ENCODE measurements around the gene RPS6KL1. TPM values are rescaled to one million over a fixed set of nuclear protein-coding genes. Genes with fewer than 3 reads are reported as not detected.

The RPS6KL1 gene
- total RNA-seq, 1 donor from 2014 or later = 10.8 TPM

DNA sequence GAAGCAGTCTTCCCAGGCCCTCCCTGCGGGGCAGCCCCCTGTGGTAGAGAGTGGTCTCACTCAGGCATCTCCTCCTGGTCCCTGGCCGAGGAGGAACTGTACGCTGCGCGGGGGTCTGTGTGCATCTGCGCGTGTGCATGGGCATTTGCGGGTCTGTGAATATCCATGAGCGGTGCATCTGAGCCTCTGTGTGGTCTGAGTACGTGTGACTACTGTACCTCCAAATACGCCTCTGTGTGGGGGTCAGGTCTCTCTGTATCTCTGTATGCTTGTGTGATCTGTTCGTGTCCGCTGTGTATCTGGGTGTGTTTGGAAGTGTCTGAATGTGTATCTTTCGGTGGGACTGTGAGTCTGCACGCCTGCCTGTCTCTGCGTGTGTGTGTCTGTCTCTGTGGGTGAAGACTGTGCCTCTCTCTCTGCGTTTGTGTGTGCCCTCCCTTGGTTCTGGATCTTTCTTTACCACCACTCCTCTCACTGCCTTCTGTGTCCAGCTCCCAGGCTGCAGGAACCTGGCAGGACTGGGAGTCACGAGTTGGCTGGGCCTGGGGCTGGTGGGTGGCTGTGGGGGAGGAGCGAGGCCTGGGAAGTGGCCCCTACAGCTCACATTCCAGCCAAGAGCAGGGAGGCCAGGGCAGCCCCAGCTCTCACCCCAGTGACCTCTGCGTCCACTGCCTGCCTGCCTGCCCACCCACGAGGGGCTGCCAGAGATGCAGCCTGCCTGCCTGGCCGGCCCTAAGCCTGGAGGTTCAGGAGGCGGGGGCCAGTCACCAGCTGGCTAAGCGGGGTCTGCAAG lies 33.4 kb upstream of the RPS6KL1 start:
- intact Hi-C loops (cut with micrococcal nuclease) = no loop called here
- peak overlapping the region; percentile 11 for H3K4me3 Mint-ChIP-seq (ENCODE audit: low read depth)
- no peak overlapping the region for H3K27ac Mint-ChIP-seq
- H3K9me3 Mint-ChIP-seq = no peaks in the 10 kb centered on the region
- no peak for DNase-seq (ENCODE audit: low spot score)
- H3K4me1 Mint-ChIP-seq (ENCODE audit: low read depth) = no peaks in the 10 kb centered on the region
- peaks cover 12% of the 10 kb centered on the region for H3K27me3 Mint-ChIP-seq (ENCODE audit: low read depth)
- H3K36me3 Mint-ChIP-seq (ENCODE audit: low read depth) = no peaks in the 10 kb centered on the region

DNA sequence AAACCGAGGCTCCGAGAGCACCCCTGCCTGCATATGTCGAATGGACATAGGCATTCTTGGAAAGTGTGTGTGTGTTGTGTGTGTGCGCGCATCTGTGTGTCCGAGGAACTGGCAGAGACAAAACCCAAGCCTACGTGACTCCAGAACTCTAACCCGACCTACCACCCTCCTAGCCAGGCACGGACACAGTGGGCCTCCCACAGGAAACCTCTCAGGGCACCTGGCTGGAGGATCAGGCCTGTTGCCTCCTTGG lies 32.9 kb upstream of the RPS6KL1 start:
- Mint-ChIP-seq H3K9me3 (no peaks in the 10 kb centered on the region), H3K4me3 (ENCODE audit: low read depth) (peak overlapping the region; percentile 28), H3K27me3 (ENCODE audit: low read depth) (peaks cover 12% of the 10 kb centered on the region), H3K4me1 (ENCODE audit: low read depth) (no peaks in the 10 kb centered on the region), H3K36me3 (ENCODE audit: low read depth) (no peaks in the 10 kb centered on the region), H3K27ac (no peak overlapping the region)
- intact Hi-C loops (cut with micrococcal nuclease) = no loop called here
- no peak for DNase-seq (ENCODE audit: low spot score)

DNA sequence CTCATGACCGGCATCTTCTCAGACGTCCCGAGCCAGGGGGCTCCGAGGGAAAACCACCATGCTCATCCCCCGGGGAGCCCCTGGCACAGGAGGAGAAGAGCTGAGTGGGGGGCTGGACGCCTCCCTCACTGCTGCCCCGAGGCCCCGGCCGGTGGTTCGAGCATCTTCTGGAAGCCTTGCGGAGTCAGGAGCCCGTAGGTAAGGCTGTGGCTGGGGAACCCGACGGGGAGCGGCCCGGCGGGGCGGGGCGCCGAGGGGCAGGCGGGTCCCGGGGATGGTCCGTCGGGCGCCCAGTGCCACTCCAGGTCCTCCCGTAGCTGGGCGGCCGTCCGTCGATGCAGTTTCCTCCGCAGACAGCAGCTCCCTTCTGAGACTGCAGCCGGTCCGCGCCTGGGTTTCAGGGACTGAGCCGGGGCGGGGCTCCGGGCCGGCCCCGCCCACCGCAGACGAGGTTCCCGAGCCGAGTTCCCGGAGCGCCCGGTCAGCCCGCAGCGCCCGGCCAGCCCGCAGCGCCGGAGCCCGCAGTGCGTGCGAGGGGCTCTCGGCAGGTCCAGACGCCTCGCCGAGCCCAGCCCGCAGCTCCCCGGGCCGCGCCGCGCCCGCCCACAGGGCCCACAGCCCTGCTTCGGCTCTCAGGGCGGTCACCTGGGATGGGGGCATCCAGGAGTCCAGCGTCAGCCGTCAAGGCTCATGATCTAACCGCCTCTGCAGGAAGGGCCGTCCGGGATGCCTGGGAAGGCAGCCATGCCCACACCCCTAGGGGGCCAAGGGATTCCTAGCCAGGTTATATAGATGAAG lies 32.4 kb upstream of the RPS6KL1 start, which contains the start of gene PGF:
Gene PGF (minus strand): TSS at position 369 of the 798 bp plus-strand sequence. CDS start 355 bp downstream, at position 14.
- intact Hi-C loops (cut with micrococcal nuclease) = no loop called here
- Mint-ChIP-seq H3K9me3 (no peaks in the 10 kb centered on the region), H3K4me3 (ENCODE audit: low read depth) (peak within 1 kb of the TSS; percentile 28), H3K27me3 (ENCODE audit: low read depth) (peaks cover 12% of the 10 kb centered on the region), H3K36me3 (ENCODE audit: low read depth) (no peaks in the 10 kb centered on the region), H3K27ac (no peak within 1 kb of the TSS), H3K4me1 (ENCODE audit: low read depth) (no peaks in the 10 kb centered on the region)
- DNase-seq (ENCODE audit: low spot score) = peak; percentile 15

DNA sequence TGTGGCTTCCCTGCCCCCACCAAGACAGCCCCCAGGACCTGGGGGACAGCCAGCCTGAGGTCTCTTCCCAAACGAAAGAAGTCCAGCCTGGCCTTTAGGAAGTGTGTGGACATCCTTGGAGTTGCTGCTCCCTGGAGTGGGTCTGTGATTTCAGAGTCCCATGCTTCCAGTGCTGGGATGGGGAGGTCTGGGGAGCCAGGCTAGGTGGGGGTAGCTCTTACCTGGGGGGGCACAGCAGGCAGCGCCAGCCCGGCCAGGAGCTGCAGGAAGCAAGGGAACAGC lies 31.8 kb upstream of the RPS6KL1 start:
- intact Hi-C loops (cut with micrococcal nuclease) = no loop called here

DNA sequence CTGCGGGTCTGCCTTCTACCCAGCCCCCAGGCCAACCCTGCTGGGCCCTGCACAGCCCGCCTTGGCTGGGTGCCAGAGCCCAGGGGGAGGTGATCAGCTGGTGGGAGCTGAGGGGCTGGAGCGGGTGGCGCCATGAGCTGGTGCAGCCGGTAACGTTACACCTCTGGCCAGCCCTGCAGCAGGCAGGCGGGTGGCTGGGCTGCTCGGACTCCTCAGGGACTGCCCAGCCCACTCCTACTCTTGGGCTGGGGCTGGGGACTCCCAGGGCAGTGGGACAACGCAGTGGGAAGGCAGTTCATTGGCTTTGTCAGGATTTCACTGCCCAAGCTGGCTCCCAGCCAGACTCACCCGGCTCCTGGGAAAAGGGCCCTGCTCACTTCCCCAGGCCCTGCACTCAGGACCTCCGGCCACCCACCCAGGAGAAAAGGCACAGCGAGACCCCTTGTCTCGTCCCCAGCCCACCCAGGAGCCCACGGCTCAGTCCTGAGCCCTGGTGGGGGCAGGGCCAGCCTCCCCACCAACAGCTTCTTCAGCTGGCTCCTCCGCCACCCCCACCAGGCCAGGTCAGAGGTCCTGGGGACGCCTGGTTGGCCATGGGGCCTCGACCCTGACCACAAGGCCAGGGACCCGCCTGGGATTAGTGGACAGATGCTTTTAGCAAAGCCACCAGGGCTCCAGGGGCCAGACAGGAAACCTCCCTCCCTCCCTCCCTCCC lies 31.3 kb upstream of the RPS6KL1 start:
- Mint-ChIP-seq H3K4me1 (ENCODE audit: low read depth) (no peaks in the 10 kb centered on the region), H3K4me3 (ENCODE audit: low read depth) (no peak overlapping the region), H3K27me3 (ENCODE audit: low read depth) (peaks cover 12% of the 10 kb centered on the region), H3K9me3 (no peaks in the 10 kb centered on the region), H3K36me3 (ENCODE audit: low read depth) (no peaks in the 10 kb centered on the region), H3K27ac (no peak overlapping the region)
- intact Hi-C loops (cut with micrococcal nuclease) = no loop called here
- DNase-seq (ENCODE audit: low spot score) = no peak

More for the DNA sequence above, 31.8 kb upstream of the RPS6KL1 start:
- no peak for DNase-seq (ENCODE audit: low spot score)
- H3K27ac Mint-ChIP-seq = no peak overlapping the region
- H3K4me1 Mint-ChIP-seq (ENCODE audit: low read depth) = no peaks in the 10 kb centered on the region
- no peak overlapping the region for H3K4me3 Mint-ChIP-seq (ENCODE audit: low read depth)
- peaks cover 12% of the 10 kb centered on the region for H3K27me3 Mint-ChIP-seq (ENCODE audit: low read depth)
- H3K36me3 Mint-ChIP-seq (ENCODE audit: low read depth) = no peaks in the 10 kb centered on the region
- H3K9me3 Mint-ChIP-seq = no peaks in the 10 kb centered on the region

DNA sequence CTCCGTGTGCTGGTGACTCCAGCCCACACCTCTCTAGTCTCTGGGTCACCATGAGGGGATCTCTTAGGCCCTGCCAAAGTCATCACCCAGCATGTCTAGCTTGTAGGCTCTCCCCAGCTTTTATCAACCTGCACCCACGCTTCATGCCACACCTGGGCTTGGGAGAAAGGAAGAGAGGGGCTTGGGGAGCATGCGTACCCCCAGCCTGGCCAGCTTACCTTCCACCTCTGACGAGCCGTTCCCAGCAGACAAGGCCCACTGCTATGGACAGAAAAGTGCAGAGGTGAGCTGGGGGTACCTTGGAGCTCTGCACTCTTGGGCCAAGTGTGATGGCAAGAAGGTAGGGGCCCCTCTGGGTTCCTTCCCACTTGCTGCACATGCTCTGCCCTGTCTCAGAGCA lies 30.6 kb upstream of the RPS6KL1 start:
- no peak for DNase-seq (ENCODE audit: low spot score)
- intact Hi-C loops (cut with micrococcal nuclease) = no loop called here
- Mint-ChIP-seq H3K9me3 (no peaks in the 10 kb centered on the region), H3K36me3 (ENCODE audit: low read depth) (no peaks in the 10 kb centered on the region), H3K27me3 (ENCODE audit: low read depth) (peaks cover 12% of the 10 kb centered on the region), H3K27ac (no peak overlapping the region), H3K4me1 (ENCODE audit: low read depth) (no peaks in the 10 kb centered on the region), H3K4me3 (ENCODE audit: low read depth) (no peak overlapping the region)

DNA sequence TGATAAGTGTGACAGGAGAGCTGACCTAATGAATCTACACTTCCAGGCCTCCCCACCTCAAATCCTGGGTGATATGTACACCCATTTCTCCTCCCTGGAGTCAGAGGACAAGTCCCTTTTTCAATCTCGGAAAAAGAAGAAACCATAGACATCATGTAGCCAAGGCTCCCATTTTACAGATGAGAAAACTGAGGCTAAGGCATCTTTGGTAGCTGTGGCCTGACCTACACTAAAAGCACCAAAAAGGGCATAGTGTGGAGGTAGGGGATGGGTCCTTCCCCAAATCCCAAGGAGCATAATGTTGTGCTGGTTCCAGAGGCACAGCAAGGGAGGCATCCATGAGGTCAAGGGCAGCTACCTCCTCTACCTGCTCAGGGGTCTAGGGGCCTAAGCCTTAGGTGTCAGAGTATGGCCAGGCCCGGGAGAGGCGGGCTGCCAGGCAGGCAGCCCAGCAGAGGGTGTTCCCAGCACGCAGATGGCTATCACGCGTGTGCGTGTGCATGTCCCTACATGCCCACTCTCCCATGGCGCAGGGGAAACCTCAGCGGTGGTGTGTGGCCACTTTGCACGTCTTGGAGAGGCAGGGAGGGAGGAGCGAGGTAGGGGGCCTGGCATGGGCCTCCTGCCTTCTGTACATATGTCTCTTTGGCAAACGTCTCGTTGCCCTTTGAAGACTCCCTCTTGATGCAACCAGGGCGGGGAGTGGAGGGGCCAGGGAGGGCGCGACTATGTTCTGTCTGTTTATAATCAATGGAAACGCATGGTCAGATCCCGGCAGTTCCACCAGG lies 29.8 kb upstream of the RPS6KL1 start:
- Mint-ChIP-seq H3K4me1 (ENCODE audit: low read depth) (no peaks in the 10 kb centered on the region), H3K4me3 (ENCODE audit: low read depth) (no peak overlapping the region), H3K9me3 (no peaks in the 10 kb centered on the region), H3K27me3 (ENCODE audit: low read depth) (peaks cover 12% of the 10 kb centered on the region), H3K36me3 (ENCODE audit: low read depth) (no peaks in the 10 kb centered on the region), H3K27ac (no peak overlapping the region)
- DNase-seq (ENCODE audit: low spot score) = no peak
- intact Hi-C loops (cut with micrococcal nuclease) = no loop called here

DNA sequence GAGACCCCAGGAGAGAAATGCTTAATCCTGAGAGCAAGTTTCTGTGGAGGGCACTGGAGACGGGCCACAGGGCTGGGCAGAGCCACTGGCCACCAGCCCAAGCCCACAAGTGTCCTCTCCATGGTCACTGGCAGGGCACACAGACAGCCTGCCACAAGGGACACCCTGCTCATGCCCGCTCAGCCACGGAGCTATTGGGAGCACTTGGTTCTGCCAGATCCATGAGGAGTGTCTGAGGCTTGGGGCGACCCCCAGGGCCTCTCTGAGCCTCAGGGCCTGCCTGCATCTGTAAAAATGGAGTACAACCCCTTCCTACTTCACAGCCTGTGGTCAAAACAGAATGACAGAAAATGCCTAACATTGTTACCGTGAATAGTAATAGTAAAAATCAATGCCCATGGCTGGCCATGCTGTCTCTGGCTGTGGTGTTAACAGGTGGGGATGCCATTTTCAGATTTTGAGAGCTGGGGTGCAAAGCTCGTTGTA lies 29.2 kb upstream of the RPS6KL1 start:
- H3K36me3 Mint-ChIP-seq (ENCODE audit: low read depth) = no peaks in the 10 kb centered on the region
- intact Hi-C loops (cut with micrococcal nuclease) = no loop called here
- no peaks in the 10 kb centered on the region for H3K9me3 Mint-ChIP-seq
- no peak overlapping the region for H3K27ac Mint-ChIP-seq
- no peak overlapping the region for H3K4me3 Mint-ChIP-seq (ENCODE audit: low read depth)
- DNase-seq (ENCODE audit: low spot score) = no peak
- H3K4me1 Mint-ChIP-seq (ENCODE audit: low read depth) = no peaks in the 10 kb centered on the region
- peaks cover 11% of the 10 kb centered on the region for H3K27me3 Mint-ChIP-seq (ENCODE audit: low read depth)

DNA sequence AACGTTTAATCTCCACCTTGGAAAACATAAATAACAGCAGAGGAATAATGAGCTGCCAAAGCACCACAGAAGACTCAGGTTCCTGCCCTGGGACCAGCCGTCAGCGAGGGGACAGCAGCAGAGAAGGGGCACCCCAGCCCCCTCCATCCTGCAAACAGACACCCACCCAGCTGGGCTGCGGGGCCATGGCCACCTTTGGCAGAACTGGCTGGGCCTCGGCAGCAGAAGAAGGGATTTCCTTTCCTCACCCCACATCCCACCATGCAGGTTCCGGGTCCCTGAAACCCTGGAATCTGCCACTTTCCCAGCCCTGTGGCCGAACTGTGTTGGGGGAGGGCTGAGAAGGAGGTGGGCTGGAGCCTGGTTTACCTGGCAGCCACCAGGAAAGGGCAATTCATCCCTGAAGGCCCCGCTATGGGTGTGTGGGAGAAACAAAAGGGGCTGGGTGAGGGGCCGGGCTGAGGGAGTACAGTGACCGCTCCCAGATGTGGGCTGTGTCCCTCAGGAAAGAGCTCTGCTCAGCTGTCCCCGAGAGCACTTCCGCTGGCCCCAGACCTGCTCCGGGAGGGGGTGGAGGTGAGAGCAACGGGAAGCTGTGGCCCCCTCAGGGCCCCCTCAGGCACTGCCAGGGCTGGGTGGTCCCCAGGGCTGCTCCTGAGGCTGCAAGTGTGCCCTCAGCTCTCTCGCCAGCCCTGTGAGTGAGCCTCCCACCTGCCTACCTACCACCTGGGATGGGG lies 28.6 kb upstream of the RPS6KL1 start:
- H3K36me3 Mint-ChIP-seq (ENCODE audit: low read depth) = no peaks in the 10 kb centered on the region
- H3K9me3 Mint-ChIP-seq = no peaks in the 10 kb centered on the region
- H3K4me3 Mint-ChIP-seq (ENCODE audit: low read depth) = no peak overlapping the region
- H3K27ac Mint-ChIP-seq = no peak overlapping the region
- peaks cover 7% of the 10 kb centered on the region for H3K27me3 Mint-ChIP-seq (ENCODE audit: low read depth)
- DNase-seq (ENCODE audit: low spot score) = no peak
- peaks cover 1% of the 10 kb centered on the region for H3K4me1 Mint-ChIP-seq (ENCODE audit: low read depth)
- intact Hi-C loops (cut with micrococcal nuclease) = no loop called here

DNA sequence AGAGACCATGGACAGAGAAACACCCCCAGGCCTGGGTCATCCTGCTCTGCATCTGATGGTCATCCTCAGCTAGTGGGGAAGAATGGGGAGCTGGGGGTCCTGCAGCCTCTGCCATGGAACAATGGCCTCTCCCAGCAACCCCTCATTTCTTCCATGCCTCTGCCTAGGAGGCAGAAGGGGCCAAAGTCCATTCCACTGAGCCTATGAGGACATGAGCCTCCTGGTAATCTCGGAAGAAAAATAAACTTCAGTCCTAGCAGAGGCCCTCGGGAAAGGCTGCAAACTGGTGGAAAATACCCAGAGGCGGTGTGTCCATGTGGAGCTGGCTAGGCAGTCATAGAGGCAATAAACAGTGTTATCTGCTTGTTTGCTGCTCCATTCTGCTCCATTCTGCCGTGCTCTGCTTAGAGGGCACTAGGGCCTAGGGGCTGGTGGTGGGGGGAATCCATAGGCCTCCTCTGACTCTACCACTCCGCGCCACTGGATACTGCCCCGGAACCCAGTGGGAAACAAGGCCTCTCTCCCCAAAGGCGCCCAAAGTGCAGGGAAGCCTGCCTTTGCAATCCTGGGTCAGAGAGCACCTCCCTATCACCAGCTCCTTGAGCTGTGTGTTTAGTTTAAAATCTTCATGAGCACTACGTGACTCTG lies 27.9 kb upstream of the RPS6KL1 start:
- H3K27ac Mint-ChIP-seq = no peak overlapping the region
- intact Hi-C loops (cut with micrococcal nuclease) = no loop called here
- H3K4me1 Mint-ChIP-seq (ENCODE audit: low read depth) = peaks cover 6% of the 10 kb centered on the region
- no peak for DNase-seq (ENCODE audit: low spot score)
- no peaks in the 10 kb centered on the region for H3K9me3 Mint-ChIP-seq
- H3K36me3 Mint-ChIP-seq (ENCODE audit: low read depth) = no peaks in the 10 kb centered on the region
- no peak overlapping the region for H3K4me3 Mint-ChIP-seq (ENCODE audit: low read depth)
- H3K27me3 Mint-ChIP-seq (ENCODE audit: low read depth) = peaks cover 2% of the 10 kb centered on the region

DNA sequence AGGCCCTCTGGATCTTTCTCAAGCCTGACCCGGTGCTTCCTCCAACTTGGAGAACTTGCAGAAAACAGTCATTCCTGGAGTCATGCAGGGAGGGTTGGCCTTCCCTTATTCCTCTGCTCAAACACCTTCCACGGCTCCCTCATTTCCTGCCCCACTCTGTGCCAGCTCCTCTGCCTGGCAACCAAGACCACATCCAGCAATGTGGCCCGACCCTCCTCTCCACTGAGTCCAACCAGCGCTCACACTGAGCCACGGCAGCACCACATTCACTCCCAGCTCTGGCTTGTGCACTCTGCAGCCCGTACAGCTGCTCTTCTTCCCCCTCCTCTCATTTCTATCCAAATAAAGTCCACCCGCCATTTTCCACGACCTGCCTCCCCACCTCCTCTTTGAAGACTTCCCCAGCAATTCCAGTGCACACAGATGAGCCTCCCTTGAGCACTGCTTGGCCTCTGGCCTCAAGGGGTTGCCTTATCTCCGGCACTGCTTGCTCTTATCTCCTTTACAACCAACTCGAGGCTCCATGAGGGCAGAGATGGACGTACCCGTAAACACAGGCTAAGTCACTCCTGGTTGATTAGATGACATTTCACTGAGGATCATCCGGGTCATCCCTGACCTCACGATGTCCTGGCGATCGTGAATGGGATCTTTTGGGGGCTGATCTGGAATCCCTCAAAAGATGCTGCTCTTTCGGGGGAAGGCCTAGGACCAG lies 27.0 kb upstream of the RPS6KL1 start:
- no peak for DNase-seq (ENCODE audit: low spot score)
- Mint-ChIP-seq H3K9me3 (no peaks in the 10 kb centered on the region), H3K27ac (no peak overlapping the region), H3K4me3 (ENCODE audit: low read depth) (no peak overlapping the region), H3K36me3 (ENCODE audit: low read depth) (no peaks in the 10 kb centered on the region), H3K4me1 (ENCODE audit: low read depth) (peaks cover 6% of the 10 kb centered on the region), H3K27me3 (ENCODE audit: low read depth) (no peaks in the 10 kb centered on the region)
- intact Hi-C loops (cut with micrococcal nuclease) = loop anchor here (5.0 to 10.0 kb wide), 2 partner anchors 52 to 355 kb away; partner anchors contain the start of gene EIF2B2
